BJ (cell line): ENCODE data around the gene GSC2. TPM values are rescaled to one million over a fixed set of nuclear protein-coding genes. Genes with fewer than 3 reads are reported as not detected.
A peak's percentile ranks its signal among the peaks of the same experiment; 100 is the strongest.

Experiments used
- CTCF ChIA-PET: fragments of 350-600 bp; formaldehyde crosslinking; extraction: SDS; loops from one replicate; lab custom pipeline; 2021; ENCODE audit warnings: antibody characterized with exemption, inconsistent platforms; lab: Yijun Ruan, JAX
- POLR2A ChIA-PET: fragments of 300-600 bp; sonication (Branson Sonifier 250); formaldehyde crosslinking; extraction: SDS; loops from one replicate; lab custom pipeline; 2021; ENCODE audit warnings: antibody characterized with exemption; lab: Charles Lee
- DNase-seq: peaks from one replicate; pipeline ENCODE4 v3.0.0-alpha.2; 2011; ENCODE audit warnings: low read depth
- H3K27me3 ChIP-seq: 2 replicates; pipeline ENCODE4 v1.6.0; 2011; ENCODE audit warnings: low read length; ENCODE audit not compliant: control insufficient read depth, insufficient read depth
- H3K36me3 ChIP-seq: 2 replicates; pipeline ENCODE4 v1.5.1; 2011; ENCODE audit warnings: low read length; ENCODE audit not compliant: control insufficient read depth, insufficient read depth
- H3K4me3 ChIP-seq: 2 replicates; pipeline ENCODE4 v1.5.1; 2011; ENCODE audit warnings: low read depth, mild to moderate bottlenecking, control low read depth, low read length
- CTCF ChIP-seq: IDR thresholded peaks from 2 replicates; pipeline ENCODE4 v1.5.1; 2011; ENCODE audit warnings: low read depth, mild to moderate bottlenecking, control low read depth, inconsistent platforms, low read length, moderate library complexity; ENCODE audit not compliant: insufficient read depth
- polyA plus RNA-seq: library from polyadenylated mRNA; depleted of rRNA; stranded (reverse); fragments of >200 nt; gene quantifications from 2 replicates; pipeline ENCODE4 v1.2.3, GENCODE V29; 2011

GSC2 gene
- polyA plus RNA-seq, 1 experiment = not detected

GRCh38 chr22:19180740-19181410 is 30.8 kb upstream of the GSC2 start:
- peaks cover 5% of the 10 kb centered on the region; the same call in 1 of the 2 replicates for H3K36me3 ChIP-seq
- TF ChIP-seq CTCF = no peak
- H3K27me3 ChIP-seq = no peaks in the 10 kb centered on the region
- POLR2A ChIA-PET = no interaction called here
- CTCF ChIA-PET = interaction anchor here (1.2 to 1.4 kb wide), 2 partner anchors 116 to 452 kb away, joined by 3 read pairs; no protein-coding TSS in a partner anchor
- DNase-seq = no peak
- H3K4me3 ChIP-seq = no peak overlapping the region

GRCh38 chr22:19180234-19180633 is 30.1 kb upstream of the GSC2 start:
- no peak for TF ChIP-seq CTCF
- H3K4me3 ChIP-seq = no peak overlapping the region
- H3K27me3 ChIP-seq = no peaks in the 10 kb centered on the region
- ChIA-PET CTCF (interaction anchor here (0.7 to 2.5 kb wide), 13 partner anchors 11 to 452 kb away, joined by 3 to 13 read pairs (median 4); partner anchors contain the start of gene ESS2), POLR2A (no interaction called here)
- H3K36me3 ChIP-seq = peaks cover 7% of the 10 kb centered on the region
- DNase-seq = no peak

GRCh38 chr22:19179497-19180048 is 29.5 kb upstream of the GSC2 start:
- Histone ChIP-seq H3K27me3 (no peaks in the 10 kb centered on the region), H3K4me3 (no peak overlapping the region; the same call in 1 of the 2 replicates), H3K36me3 (peaks cover 7% of the 10 kb centered on the region)
- ChIA-PET CTCF (interaction anchor here (0.6 to 2.5 kb wide), 25 partner anchors 12 to 481 kb away, joined by 3 to 13 read pairs (median 3); partner anchors contain the start of gene ESS2), POLR2A (interaction anchor here (0.6 kb wide), 1 partner anchor 251 kb away, joined by 3 read pairs; no protein-coding TSS in a partner anchor)
- DNase-seq = peak; percentile 36
- peak; percentile 79 for TF ChIP-seq CTCF

DNA sequence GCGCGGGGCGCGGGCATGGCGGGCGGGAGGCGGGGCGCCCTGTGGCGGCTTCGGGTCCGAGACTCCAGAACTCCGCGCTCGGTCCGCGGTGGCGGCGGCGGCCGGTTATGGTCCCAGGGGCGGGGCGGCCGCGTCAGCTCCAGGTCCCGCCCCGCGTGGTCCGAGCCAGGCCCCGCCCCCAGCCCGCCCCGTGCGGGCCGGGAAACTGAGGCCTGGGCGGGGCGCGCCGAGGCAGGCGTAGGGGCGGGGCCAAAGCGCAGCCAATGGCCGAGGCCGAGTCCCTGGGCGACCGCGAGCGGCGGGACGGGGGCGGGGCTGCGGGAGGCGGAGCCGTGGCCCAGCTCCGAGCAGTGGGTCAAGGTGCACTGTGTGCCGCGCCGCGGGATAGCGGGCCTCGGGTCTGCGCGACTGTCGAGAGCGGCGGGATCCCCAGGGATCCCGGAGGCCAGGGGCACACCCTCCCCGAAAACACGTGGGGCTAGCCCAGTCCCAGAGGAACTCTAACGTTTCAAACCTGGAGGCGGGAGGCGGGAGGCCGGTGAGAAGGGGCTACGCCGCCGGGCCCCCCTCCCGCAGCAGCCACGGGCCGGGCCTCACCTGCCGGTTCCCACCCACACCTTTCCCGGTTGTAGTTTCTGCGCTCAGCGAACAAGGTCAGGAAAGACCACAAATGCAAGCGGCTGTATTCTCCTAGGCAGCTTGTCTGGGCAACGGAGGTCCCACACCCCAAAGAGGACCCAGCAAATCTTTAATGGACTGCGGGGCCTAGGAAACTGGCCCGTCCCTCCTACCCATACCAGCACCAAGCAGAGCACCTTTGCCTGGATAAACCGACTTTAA is 28.8 kb upstream of the GSC2 start, which contains the start of gene SLC25A1:
TSS of gene SLC25A1 (minus strand) at position 80 of the 840 bp plus-strand sequence. CDS start at position 17, 63 bp downstream.
- no peaks in the 10 kb centered on the region for H3K27me3 ChIP-seq
- H3K4me3 ChIP-seq = peak within 1 kb of the TSS; percentile 80
- ChIA-PET POLR2A (interaction anchor here (0.6 kb wide), 2 partner anchors 243 to 252 kb away, joined by 3 to 12 read pairs; no protein-coding TSS in a partner anchor), CTCF (interaction anchor here (0.7 to 2.5 kb wide), 23 partner anchors 9 to 482 kb away, joined by 3 to 13 read pairs (median 3); partner anchors contain the start of gene ESS2)
- peaks cover 7% of the 10 kb centered on the region for H3K36me3 ChIP-seq
- TF ChIP-seq CTCF = no peak
- no peak for DNase-seq
